GM23338 (cell line): ENCODE results near the gene INPP4A. TPM values are rescaled to one million over a fixed set of nuclear protein-coding genes. Genes with fewer than 3 reads are reported as not detected.

Experiments used
- ETS1 ChIP-seq: IDR thresholded peaks from 2 replicates; pipeline ENCODE4 v1.6.1; 2016; ENCODE audit warnings: antibody characterized with exemption
- EZH2 ChIP-seq: fragments of 200-600 bp; sonication (generic); IDR thresholded peaks from one replicate; pipeline ENCODE4 v1.8.0; 2017; ENCODE audit warnings: antibody characterized with exemption, mild to moderate bottlenecking, low read depth; ENCODE audit not compliant: unreplicated experiment
- REST ChIP-seq: IDR thresholded peaks from one replicate; pipeline ENCODE4 v1.6.1; 2018; ENCODE audit warnings: antibody characterized with exemption; ENCODE audit not compliant: unreplicated experiment
- ZNF462 ChIP-seq: fragments of 250-450 bp; sonication (Bioruptor Pico); IDR thresholded peaks from 2 replicates; pipeline ENCODE4 v1.5.0; 2020; ENCODE audit warnings: mild to moderate bottlenecking, moderate library complexity
- polyA plus RNA-seq: library from polyadenylated mRNA; unstranded; fragments of >200 nt; fragmentation: Nextera tagmentation; extraction: Ambion mirVana; gene quantifications from 2 replicates; pipeline ENCODE4 v1.2.1, GENCODE V29; 2016
- total RNA-seq: library from RNA; depleted of rRNA; stranded (reverse); fragments of >200 nt; shearing (Covaris generic); gene quantifications from 2 replicates; pipeline ENCODE4 v1.2.3, GENCODE V29; 2014

Gene INPP4A
- total and polyA plus RNA-seq, 2 experiments from 2014 or later = 8.5 to 36.9 TPM

DNA sequence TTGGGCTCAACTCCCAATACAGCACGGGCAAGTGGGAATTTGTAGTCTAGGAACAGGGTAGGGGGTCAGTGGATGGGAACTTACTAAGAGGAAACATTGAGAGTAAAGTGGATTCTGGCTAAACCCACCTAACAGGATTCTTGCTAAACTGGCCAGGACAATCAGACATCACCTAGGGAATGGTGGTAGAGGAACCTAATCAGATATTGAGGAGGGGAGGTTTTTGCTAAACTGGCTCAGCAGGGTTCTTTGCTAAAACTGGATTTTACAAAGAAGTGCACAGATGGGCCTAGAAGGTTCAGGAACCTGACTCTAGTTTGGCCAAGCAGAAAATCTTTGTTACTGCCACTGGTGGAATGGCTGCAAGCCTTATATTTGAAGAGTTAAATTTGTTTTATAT is 55.9 kb downstream of the INPP4A start (continued):
- TF ChIP-seq ZNF462 (CRISPR knock-in tag) = no peak
- no peak for TF ChIP-seq ETS1
- no peak for TF ChIP-seq EZH2
- TF ChIP-seq REST = no peak
